ENCODE results near the gene FAM90A1.
"Not testable (repeated sequence)": the region's sequence is repeated elsewhere in the genome, so short reads cannot be mapped to it uniquely, and the experiment has no call there.

The FAM90A1 gene

GRCh38 chr12:8231666-8232608 lies 4.5 kb upstream of the FAM90A1 start:
- H3K9me2 ChIP-seq (replicated peaks; ENCODE audit: control insufficient read depth, low read length); H3K27ac ChIP-seq (ENCODE audit: low read depth, low read length); H3K36me3 ChIP-seq (ENCODE audit: control insufficient read depth, low read length); H3K27me3 ChIP-seq (ENCODE audit: control insufficient read depth, low read length); H3K79me2 ChIP-seq (ENCODE audit: control insufficient read depth, low read length); H3K9me3 ChIP-seq (ENCODE audit: control insufficient read depth, insufficient read depth, low read length); H4K20me1 ChIP-seq (ENCODE audit: control insufficient read depth, insufficient read depth, low read depth, low read length); H3F3A ChIP-seq (ENCODE audit: control insufficient read depth, insufficient read depth): not testable (repeated sequence)
- Histone ChIP-seq H3K4me2 (ENCODE audit: low read length) (peak overlapping the region; percentile 60), H3K4me1 (ENCODE audit: control insufficient read depth, low read length) (peaks cover 11% of the 10 kb centered on the region), H3K4me3 (ENCODE audit: low read length) (peak overlapping the region; percentile 39)
- TF ChIP-seq, protein P1, sequence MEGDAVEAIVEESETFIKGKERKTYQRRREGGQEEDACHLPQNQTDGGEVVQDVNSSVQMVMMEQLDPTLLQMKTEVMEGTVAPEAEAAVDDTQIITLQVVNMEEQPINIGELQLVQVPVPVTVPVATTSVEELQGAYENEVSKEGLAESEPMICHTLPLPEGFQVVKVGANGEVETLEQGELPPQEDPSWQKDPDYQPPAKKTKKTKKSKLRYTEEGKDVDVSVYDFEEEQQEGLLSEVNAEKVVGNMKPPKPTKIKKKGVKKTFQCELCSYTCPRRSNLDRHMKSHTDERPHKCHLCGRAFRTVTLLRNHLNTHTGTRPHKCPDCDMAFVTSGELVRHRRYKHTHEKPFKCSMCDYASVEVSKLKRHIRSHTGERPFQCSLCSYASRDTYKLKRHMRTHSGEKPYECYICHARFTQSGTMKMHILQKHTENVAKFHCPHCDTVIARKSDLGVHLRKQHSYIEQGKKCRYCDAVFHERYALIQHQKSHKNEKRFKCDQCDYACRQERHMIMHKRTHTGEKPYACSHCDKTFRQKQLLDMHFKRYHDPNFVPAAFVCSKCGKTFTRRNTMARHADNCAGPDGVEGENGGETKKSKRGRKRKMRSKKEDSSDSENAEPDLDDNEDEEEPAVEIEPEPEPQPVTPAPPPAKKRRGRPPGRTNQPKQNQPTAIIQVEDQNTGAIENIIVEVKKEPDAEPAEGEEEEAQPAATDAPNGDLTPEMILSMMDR (IDR thresholded peaks at IDR 0.05; ENCODE audit: low read depth, low read length, poor library complexity, severe bottlenecking): peak; percentile 73

- not testable (repeated sequence) for H3K4me2 ChIP-seq (ENCODE audit: low read length); H3K27me3 ChIP-seq (ENCODE audit: control insufficient read depth, low read length); H3K79me2 ChIP-seq (ENCODE audit: control insufficient read depth, low read length); H3K9me2 ChIP-seq (replicated peaks; ENCODE audit: control insufficient read depth, low read length); H3K4me3 ChIP-seq (ENCODE audit: low read length); H3K27ac ChIP-seq (ENCODE audit: low read depth, low read length); H4K20me1 ChIP-seq (ENCODE audit: control insufficient read depth, insufficient read depth, low read depth, low read length); H3F3A ChIP-seq (ENCODE audit: control insufficient read depth, insufficient read depth); H3K36me3 ChIP-seq (ENCODE audit: control insufficient read depth, low read length); H3K9me3 ChIP-seq (ENCODE audit: control insufficient read depth, insufficient read depth, low read length)
- peaks cover 11% of the 10 kb centered on the region for H3K4me1 ChIP-seq (ENCODE audit: control insufficient read depth, low read length)
These were observed 3.6 kb upstream of the FAM90A1 start for GRCh38 chr12:8231049-8231448.

DNA sequence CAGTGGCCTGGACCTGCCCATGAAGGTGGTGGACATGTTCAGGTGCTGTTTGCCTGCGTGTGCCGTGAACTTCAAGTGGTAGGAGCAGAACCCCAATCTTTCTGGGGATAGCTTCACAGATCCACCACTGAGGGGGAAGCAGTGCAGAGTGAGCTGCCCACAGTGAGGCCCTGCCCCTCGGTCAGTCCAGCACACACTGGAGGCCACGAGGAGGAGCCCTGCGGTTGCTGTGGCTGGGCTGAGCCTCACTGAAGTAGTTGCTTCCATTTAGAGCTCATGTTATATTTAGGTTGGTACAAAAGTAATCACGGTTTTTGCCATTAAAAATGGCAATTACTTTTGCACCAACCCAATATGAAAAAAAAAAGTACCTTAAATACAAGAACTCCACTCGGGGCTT lies 2.1 kb upstream of the FAM90A1 start:
- not testable (repeated sequence) for H3K27me3 ChIP-seq (ENCODE audit: control insufficient read depth, low read length); H3K9me2 ChIP-seq (replicated peaks; ENCODE audit: control insufficient read depth, low read length)

GRCh38 chr12:8228607-8229006 lies 1.2 kb upstream of the FAM90A1 start:
- not testable (repeated sequence) for H3F3A ChIP-seq (ENCODE audit: control insufficient read depth, insufficient read depth); H3K36me3 ChIP-seq (ENCODE audit: control insufficient read depth, low read length); H4K20me1 ChIP-seq (ENCODE audit: control insufficient read depth, insufficient read depth, low read depth, low read length); H3K9me2 ChIP-seq (replicated peaks; ENCODE audit: control insufficient read depth, low read length); H3K4me3 ChIP-seq (ENCODE audit: low read length); H3K4me2 ChIP-seq (ENCODE audit: low read length); H3K27me3 ChIP-seq (ENCODE audit: control insufficient read depth, low read length); H3K9me3 ChIP-seq (ENCODE audit: control insufficient read depth, insufficient read depth, low read length); H3K79me2 ChIP-seq (ENCODE audit: control insufficient read depth, low read length); H3K27ac ChIP-seq (ENCODE audit: low read depth, low read length)
- peaks cover 11% of the 10 kb centered on the region for H3K4me1 ChIP-seq (ENCODE audit: control insufficient read depth, low read length)

More for the DNA sequence above, 2.1 kb upstream of the FAM90A1 start:
- H3K36me3 ChIP-seq (ENCODE audit: control insufficient read depth, low read length); H3K79me2 ChIP-seq (ENCODE audit: control insufficient read depth, low read length); H3K9me3 ChIP-seq (ENCODE audit: control insufficient read depth, insufficient read depth, low read length); H4K20me1 ChIP-seq (ENCODE audit: control insufficient read depth, insufficient read depth, low read depth, low read length); H3F3A ChIP-seq (ENCODE audit: control insufficient read depth, insufficient read depth); H3K4me2 ChIP-seq (ENCODE audit: low read length); H3K27ac ChIP-seq (ENCODE audit: low read depth, low read length); H3K4me3 ChIP-seq (ENCODE audit: low read length): not testable (repeated sequence)
- peaks cover 11% of the 10 kb centered on the region for H3K4me1 ChIP-seq (ENCODE audit: control insufficient read depth, low read length)

DNA sequence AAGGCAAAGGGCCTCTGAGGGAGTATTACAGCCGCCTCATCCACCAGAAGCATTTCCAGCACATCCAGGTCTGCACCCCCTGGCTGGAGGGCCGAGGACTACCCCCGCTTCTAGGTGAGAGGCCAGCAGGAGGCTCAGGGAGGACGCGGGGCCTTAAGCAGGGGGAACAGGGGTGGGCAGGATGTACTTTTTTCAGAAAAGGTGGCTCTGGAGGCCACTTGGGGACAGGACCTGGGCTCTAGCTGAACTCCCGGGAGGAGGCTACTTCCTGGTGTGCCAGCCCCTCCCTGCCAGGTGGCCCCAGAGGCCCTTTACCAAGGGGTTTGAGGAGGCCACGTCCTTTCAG lies 287 bp upstream of the FAM90A1 start:
- H3K36me3 ChIP-seq (ENCODE audit: control insufficient read depth, low read length); H3K9me2 ChIP-seq (replicated peaks; ENCODE audit: control insufficient read depth, low read length); H4K20me1 ChIP-seq (ENCODE audit: control insufficient read depth, insufficient read depth, low read depth, low read length); H3F3A ChIP-seq (ENCODE audit: control insufficient read depth, insufficient read depth); H3K9me3 ChIP-seq (ENCODE audit: control insufficient read depth, insufficient read depth, low read length); H3K27ac ChIP-seq (ENCODE audit: low read depth, low read length); H3K79me2 ChIP-seq (ENCODE audit: control insufficient read depth, low read length); H3K27me3 ChIP-seq (ENCODE audit: control insufficient read depth, low read length): not testable (repeated sequence)
- Histone ChIP-seq H3K4me3 (ENCODE audit: low read length) (peak overlapping the region; percentile 67), H3K4me1 (ENCODE audit: control insufficient read depth, low read length) (peaks cover 11% of the 10 kb centered on the region), H3K4me2 (ENCODE audit: low read length) (peak overlapping the region; percentile 58)

Data from DOHH2 (cell line).